Smooth muscle cell (in vitro differentiated cells): Measurements from ENCODE around the gene CD247. TPM values are rescaled to one million over a fixed set of nuclear protein-coding genes. Genes with fewer than 3 reads are reported as not detected.

Experiments
- DNase-seq: peaks from one replicate; lab custom pipeline; 2025; ENCODE audit not compliant: unreplicated experiment; lab: John Stamatoyannopoulos, UW
- H2AFZ ChIP-seq: fragments of 200-600 bp; sonication (generic); 2 replicates; pipeline ENCODE4 v1.6.0; 2016; ENCODE audit warnings: antibody characterized with exemption, low read depth, mild to moderate bottlenecking
- H3F3A ChIP-seq: fragments of 200-600 bp; sonication (generic); 2 replicates; pipeline ENCODE4 v1.6.0; 2017; ENCODE audit warnings: antibody characterized with exemption, low read depth
- H3K27ac ChIP-seq: fragments of 200-600 bp; sonication (generic); 2 replicates; pipeline ENCODE4 v1.5.1; 2016; ENCODE audit warnings: low read depth, mild to moderate bottlenecking
- H3K27me3 ChIP-seq: fragments of 200-600 bp; sonication (generic); 2 replicates; pipeline ENCODE4 v1.6.1; 2016; ENCODE audit warnings: low read depth, mild to moderate bottlenecking
- H3K36me3 ChIP-seq: fragments of 200-600 bp; sonication (generic); 2 replicates; pipeline ENCODE4 v1.5.1; 2016; ENCODE audit warnings: low read depth
- H3K4me1 ChIP-seq: fragments of 200-600 bp; sonication (generic); 2 replicates; pipeline ENCODE4 v1.5.1; 2016; ENCODE audit warnings: low read depth
- H3K4me2 ChIP-seq: fragments of 200-600 bp; sonication (generic); 2 replicates; pipeline ENCODE4 v1.6.0; 2016; ENCODE audit warnings: mild to moderate bottlenecking
- H3K4me3 ChIP-seq: fragments of 200-600 bp; sonication (generic); 2 replicates; pipeline ENCODE4 v1.5.1; 2016; ENCODE audit warnings: mild to moderate bottlenecking
- H3K79me2 ChIP-seq: fragments of 200-600 bp; sonication (generic); 2 replicates; pipeline ENCODE4 v1.6.0; 2016; ENCODE audit warnings: low read depth, mild to moderate bottlenecking
- H3K9ac ChIP-seq: fragments of 200-600 bp; sonication (generic); 2 replicates; pipeline ENCODE4 v1.6.0; 2016; ENCODE audit warnings: low read depth
- H3K9me3 ChIP-seq: fragments of 200-600 bp; sonication (generic); replicated peaks from 2 replicates; pipeline ENCODE4 v1.5.1; 2016; ENCODE audit warnings: low read depth
- H4K20me1 ChIP-seq: fragments of 200-600 bp; sonication (generic); 2 replicates; pipeline ENCODE4 v1.6.0; 2016; ENCODE audit warnings: low read depth
- WGBS: methylation state at CpG from one replicate; pipeline ENCODE4 v1.1.7; 2016; ENCODE audit warnings: low lambda C conversion rate; 5-methylcytosine and 5-hydroxymethylcytosine counted together
- polyA plus RNA-seq: library from polyadenylated mRNA; unstranded; fragments of >200 nt; fragmentation: Nextera tagmentation; extraction: Ambion mirVana; gene quantifications from 2 replicates; pipeline ENCODE4 v1.2.1, GENCODE V29; 2016
- total RNA-seq: library from RNA; depleted of rRNA; stranded (reverse); fragments of >200 nt; gene quantifications from 2 replicates; pipeline ENCODE4 v1.2.3, GENCODE V29; 2014
- TF ChIP-seq, protein P1 (sequence below): fragments of 200-600 bp; sonication (generic); IDR thresholded peaks from 2 replicates; pipeline ENCODE4 v1.5.1; 2017; ENCODE audit warnings: borderline replicate concordance, mild to moderate bottlenecking, antibody characterized with exemption; ENCODE audit not compliant: insufficient read depth, poor library complexity, severe bottlenecking

The CD247 gene
- total and polyA plus RNA-seq, 2 experiments from 2014 or later = 0.13 TPM; not detected in 1

DNA sequence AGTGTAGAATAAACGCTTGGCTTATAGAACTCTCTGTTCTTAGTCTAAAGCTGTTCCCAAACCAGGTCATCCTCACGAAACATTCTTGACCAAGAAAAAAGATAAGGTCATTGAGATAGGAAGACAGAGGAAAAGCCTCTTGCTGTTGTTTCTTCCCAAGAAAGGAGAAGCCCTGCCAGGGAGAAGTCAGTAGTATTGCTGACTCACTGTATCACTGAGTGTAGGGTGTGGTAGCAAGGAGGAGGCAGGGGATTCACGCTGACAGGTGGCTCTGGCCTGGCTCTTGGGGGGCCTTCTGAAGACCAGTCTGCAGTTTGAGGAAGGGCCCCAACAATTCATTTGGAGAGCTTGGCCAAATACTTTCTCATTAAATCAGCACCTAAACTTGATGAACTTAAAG, 97.8 kb downstream of the CD247 start:
- Histone ChIP-seq H3K36me3 (no peaks in the 10 kb centered on the region), H3K4me3 (no peak overlapping the region), H2AFZ (no peak overlapping the region), H3K27ac (no peak overlapping the region), H3K79me2 (no peaks in the 10 kb centered on the region), H3K9ac (no peak overlapping the region), H4K20me1 (no peaks in the 10 kb centered on the region), H3K4me2 (no peak overlapping the region), H3K4me1 (peaks cover 15% of the 10 kb centered on the region), H3K27me3 (no peaks in the 10 kb centered on the region), H3F3A (no peaks in the 10 kb centered on the region), H3K9me3 (no peaks in the 10 kb centered on the region)
- DNase-seq = no peak
- TF ChIP-seq, protein P1, sequence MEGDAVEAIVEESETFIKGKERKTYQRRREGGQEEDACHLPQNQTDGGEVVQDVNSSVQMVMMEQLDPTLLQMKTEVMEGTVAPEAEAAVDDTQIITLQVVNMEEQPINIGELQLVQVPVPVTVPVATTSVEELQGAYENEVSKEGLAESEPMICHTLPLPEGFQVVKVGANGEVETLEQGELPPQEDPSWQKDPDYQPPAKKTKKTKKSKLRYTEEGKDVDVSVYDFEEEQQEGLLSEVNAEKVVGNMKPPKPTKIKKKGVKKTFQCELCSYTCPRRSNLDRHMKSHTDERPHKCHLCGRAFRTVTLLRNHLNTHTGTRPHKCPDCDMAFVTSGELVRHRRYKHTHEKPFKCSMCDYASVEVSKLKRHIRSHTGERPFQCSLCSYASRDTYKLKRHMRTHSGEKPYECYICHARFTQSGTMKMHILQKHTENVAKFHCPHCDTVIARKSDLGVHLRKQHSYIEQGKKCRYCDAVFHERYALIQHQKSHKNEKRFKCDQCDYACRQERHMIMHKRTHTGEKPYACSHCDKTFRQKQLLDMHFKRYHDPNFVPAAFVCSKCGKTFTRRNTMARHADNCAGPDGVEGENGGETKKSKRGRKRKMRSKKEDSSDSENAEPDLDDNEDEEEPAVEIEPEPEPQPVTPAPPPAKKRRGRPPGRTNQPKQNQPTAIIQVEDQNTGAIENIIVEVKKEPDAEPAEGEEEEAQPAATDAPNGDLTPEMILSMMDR = no peak
- 45% methylated on average over 3 of the region's 3 CpGs for WGBS

DNA sequence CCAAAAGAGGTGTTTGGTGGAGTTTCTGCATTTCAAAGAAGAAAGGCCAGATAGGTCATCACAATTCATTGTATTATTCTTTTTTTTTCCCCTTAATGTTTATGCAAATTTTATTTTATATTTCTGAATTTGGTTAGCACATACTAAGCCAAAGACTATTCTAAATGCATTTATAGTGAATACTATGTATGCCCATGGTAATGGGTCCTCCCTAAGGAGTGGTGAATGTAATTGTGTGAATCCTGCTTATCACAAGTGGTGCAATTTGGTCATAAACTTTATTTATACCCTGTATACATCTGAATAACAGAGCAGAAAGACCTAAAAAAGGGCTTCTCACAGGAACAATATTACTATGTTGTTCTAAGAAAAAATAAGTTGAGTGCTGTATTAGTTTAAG, 99.1 kb downstream of the CD247 start:
- no peaks in the 10 kb centered on the region for H3K79me2 ChIP-seq
- no peaks in the 10 kb centered on the region for H3K27me3 ChIP-seq
- no peak overlapping the region for H2AFZ ChIP-seq
- no peaks in the 10 kb centered on the region for H3K9me3 ChIP-seq
- H3K9ac ChIP-seq = no peak overlapping the region
- H3K4me2 ChIP-seq = no peak overlapping the region
- TF ChIP-seq, protein P1 = no peak
- peaks cover 15% of the 10 kb centered on the region for H3K4me1 ChIP-seq
- no peak overlapping the region for H3K4me3 ChIP-seq
- H3K27ac ChIP-seq = no peak overlapping the region
- DNase-seq = no peak
- no peaks in the 10 kb centered on the region for H4K20me1 ChIP-seq
- H3K36me3 ChIP-seq = no peaks in the 10 kb centered on the region
- H3F3A ChIP-seq = no peaks in the 10 kb centered on the region

DNA sequence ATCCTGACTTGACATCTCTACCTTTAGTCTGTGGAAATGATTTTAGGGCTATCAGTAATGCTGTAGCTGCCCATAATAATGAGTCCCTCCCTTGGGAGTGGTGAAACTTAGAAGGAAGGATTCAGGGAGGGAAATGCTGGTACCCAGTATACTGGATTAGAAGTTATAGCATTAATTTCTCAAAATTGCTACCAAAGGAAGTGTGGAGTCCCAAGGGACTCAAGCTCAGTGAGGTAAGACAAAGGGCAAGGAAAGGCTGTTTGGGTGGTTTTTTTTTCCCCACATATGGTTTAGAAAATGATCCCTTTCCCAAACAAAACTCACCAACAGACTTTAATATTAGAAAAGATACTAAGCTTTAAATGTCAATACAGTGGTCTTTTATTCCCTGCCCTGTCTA, 99.9 kb downstream of the CD247 start:
- no peaks in the 10 kb centered on the region for H4K20me1 ChIP-seq
- H3K27ac ChIP-seq = no peak overlapping the region
- no peak overlapping the region for H2AFZ ChIP-seq
- H3K4me3 ChIP-seq = no peak overlapping the region
- H3K4me1 ChIP-seq = peaks cover 15% of the 10 kb centered on the region
- no peaks in the 10 kb centered on the region for H3F3A ChIP-seq
- no peaks in the 10 kb centered on the region for H3K79me2 ChIP-seq
- H3K27me3 ChIP-seq = no peaks in the 10 kb centered on the region
- H3K9ac ChIP-seq = no peak overlapping the region
- H3K36me3 ChIP-seq = no peaks in the 10 kb centered on the region
- no peak overlapping the region for H3K4me2 ChIP-seq
- no peak for DNase-seq
- no peaks in the 10 kb centered on the region for H3K9me3 ChIP-seq
- TF ChIP-seq, protein P1 = no peak

DNA sequence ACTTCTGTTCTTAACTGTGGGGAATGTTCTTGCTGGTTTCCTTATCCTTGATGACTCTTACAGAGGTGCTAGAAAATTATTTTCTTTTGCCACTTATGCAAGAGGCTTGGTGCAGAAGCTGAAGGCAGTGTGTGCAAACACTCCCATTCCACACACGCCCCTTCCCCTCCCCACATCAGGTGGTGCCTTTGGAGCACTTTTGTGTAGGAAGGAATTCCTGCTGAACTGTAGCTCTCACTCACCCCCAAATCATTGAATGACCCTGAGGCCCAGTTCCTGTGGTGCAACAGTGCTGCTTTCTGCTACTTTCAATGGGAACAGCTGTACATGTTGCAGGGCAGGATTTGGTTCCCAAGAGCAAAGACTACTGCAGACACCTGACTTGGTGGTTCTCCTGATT, 101.8 kb downstream of the CD247 start:
- H3K36me3 ChIP-seq = no peaks in the 10 kb centered on the region
- no peaks in the 10 kb centered on the region for H3K9me3 ChIP-seq
- H3K79me2 ChIP-seq = no peaks in the 10 kb centered on the region
- DNase-seq = no peak
- no peaks in the 10 kb centered on the region for H3F3A ChIP-seq
- WGBS = 95% methylated on average over 1 of the region's 1 CpG
- TF ChIP-seq, protein P1 = no peak
- H3K9ac ChIP-seq = no peak overlapping the region
- H4K20me1 ChIP-seq = no peaks in the 10 kb centered on the region
- no peaks in the 10 kb centered on the region for H3K27me3 ChIP-seq
- H3K4me2 ChIP-seq = no peak overlapping the region
- H2AFZ ChIP-seq = no peak overlapping the region
- peaks cover 15% of the 10 kb centered on the region for H3K4me1 ChIP-seq
- no peak overlapping the region for H3K4me3 ChIP-seq
- H3K27ac ChIP-seq = no peak overlapping the region
